Esophagus muscularis mucosa (tissue), 4 donors: ENCODE data around the gene GDF10.

Source experiments
- EP300 ChIP-seq: sonication (generic); formaldehyde crosslinking; IDR thresholded peaks from one replicate; pipeline ENCODE4 v1.6.1; 2017; ENCODE audit warnings: antibody characterized with exemption
- POLR2A ChIP-seq: fragments of 450-650 bp; IDR thresholded peaks from one replicate; pipeline ENCODE4 v1.6.1; 2017; ENCODE audit warnings: antibody characterized with exemption, moderate library complexity, mild to moderate bottlenecking, low read depth
- POLR2AphosphoS5 ChIP-seq, 2 donors: sonication (generic); formaldehyde crosslinking; IDR thresholded peaks; one replicate each; pipeline ENCODE4 v1.6.1; 2017; ENCODE audit warnings: antibody characterized with exemption in 2 of 2
- TF ChIP-seq, protein P1 (sequence below), 3 experiments: fragments of 200-600 bp in 2 of 3; fragments of 450-650 bp in 1 of 3; sonication (generic) in 2 of 3; IDR thresholded peaks; one replicate each; pipeline ENCODE4 v1.5.1; 2017 to 2019; ENCODE audit warnings: antibody characterized with exemption in 3 of 3, mild to moderate bottlenecking in 2 of 3, moderate library complexity in 1 of 3

DNA sequence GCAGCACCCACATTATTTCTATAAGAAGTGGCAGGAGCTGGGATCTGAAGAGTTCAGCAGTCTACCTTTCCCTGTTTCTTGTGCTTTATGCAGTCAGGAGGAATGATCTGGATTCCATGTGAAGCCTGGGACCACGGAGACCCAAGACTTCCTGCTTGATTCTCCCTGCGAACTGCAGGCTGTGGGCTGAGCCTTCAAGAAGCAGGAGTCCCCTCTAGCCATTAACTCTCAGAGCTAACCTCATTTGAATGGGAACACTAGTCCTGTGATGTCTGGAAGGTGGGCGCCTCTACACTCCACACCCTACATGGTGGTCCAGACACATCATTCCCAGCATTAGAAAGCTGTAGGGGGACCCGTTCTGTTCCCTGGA is 47.3 kb downstream of the GDF10 start:
- TF ChIP-seq, protein P1, sequence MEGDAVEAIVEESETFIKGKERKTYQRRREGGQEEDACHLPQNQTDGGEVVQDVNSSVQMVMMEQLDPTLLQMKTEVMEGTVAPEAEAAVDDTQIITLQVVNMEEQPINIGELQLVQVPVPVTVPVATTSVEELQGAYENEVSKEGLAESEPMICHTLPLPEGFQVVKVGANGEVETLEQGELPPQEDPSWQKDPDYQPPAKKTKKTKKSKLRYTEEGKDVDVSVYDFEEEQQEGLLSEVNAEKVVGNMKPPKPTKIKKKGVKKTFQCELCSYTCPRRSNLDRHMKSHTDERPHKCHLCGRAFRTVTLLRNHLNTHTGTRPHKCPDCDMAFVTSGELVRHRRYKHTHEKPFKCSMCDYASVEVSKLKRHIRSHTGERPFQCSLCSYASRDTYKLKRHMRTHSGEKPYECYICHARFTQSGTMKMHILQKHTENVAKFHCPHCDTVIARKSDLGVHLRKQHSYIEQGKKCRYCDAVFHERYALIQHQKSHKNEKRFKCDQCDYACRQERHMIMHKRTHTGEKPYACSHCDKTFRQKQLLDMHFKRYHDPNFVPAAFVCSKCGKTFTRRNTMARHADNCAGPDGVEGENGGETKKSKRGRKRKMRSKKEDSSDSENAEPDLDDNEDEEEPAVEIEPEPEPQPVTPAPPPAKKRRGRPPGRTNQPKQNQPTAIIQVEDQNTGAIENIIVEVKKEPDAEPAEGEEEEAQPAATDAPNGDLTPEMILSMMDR (IDR thresholded peaks at IDR 0.05), result no peak
- TF ChIP-seq EP300, result no peak
- no peak for TF ChIP-seq POLR2AphosphoS5 (IDR thresholded peaks at IDR 0.05)
- no peak for TF ChIP-seq POLR2A
